Fibroblast of peridontal ligament (primary cell): ENCODE results near the gene PCDHGA11.
"Not testable (repeated sequence)": the region's sequence is repeated elsewhere in the genome, so short reads cannot be mapped to it uniquely, and the experiment has no call there.

ENCODE experiments used
- DNase-seq: peaks from one replicate; pipeline ENCODE4 v3.0.0-alpha.2; 2010; ENCODE audit errors: extremely low read depth

Gene PCDHGA11

DNA sequence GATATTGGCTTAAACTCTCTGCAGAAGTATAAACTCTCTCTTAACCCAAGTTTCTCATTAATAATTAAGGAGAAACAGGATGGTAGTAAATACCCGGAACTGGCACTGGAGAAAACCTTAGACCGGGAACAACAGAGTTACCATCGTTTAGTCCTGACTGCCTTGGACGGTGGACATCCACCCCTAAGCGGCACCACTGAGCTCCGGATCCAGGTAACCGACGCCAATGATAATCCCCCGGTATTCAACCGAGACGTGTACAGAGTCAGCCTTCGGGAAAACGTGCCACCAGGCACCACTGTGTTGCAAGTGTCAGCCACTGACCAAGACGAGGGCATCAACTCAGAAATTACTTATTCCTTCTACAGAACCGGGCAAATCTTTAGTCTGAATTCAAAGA, 22.2 kb upstream of the PCDHGA11 start:
- DNase-seq, result no peak

DNA sequence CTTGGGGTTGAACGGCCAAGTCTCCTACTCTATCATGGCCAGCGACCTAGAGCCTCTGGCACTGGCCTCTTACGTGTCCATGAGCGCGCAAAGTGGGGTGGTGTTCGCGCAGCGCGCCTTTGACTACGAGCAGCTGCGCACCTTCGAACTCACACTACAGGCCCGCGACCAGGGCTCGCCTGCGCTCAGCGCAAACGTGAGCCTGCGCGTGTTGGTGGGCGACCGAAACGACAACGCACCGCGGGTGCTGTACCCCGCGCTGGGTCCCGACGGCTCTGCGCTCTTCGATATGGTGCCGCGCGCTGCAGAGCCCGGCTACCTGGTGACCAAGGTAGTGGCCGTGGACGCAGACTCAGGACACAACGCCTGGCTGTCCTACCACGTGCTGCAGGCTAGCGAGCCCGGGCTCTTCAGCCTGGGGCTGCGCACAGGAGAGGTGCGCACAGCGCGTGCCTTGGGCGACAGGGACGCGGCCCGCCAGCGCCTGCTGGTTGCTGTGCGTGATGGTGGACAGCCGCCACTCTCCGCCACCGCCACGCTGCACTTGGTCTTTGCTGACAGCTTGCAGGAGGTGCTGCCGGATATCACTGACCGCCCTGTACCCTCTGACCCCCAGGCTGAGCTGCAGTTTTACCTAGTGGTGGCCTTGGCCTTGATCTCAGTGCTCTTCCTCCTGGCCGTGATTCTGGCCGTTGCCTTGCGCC, 21.1 kb upstream of the PCDHGA11 start:
- no peak for DNase-seq

DNA sequence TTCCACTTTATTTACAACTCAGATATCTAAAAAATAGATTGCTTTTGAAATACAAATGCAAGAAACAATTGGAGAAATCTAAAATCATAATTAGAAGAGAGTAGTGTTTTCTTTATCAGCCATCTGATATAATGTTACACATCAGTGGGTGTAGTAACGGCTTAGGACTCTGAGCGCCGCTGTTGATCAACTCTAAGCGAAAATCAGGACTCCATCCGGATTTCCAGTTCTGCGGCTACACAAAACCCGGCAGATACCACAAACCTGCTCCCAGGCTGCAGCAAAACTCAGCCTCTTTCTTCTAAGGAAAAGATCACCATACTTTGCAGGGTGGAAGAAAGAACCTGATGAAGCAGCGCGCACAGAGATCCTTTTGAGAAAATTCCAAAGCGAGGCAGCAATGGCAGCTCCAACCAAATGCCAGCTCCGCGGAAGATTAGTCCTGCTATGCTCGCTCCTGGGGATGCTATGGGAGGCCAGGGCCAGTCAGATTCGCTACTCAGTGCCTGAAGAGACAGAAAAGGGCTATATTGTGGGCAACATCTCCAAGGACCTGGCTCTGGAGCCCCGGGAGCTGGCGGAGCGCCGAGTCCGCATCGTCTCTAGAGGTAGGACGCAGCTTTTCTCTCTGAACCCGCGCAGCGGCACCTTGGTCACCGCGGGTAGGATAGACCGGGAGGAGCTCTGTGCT, 18.2 kb upstream of the PCDHGA11 start, which contains the start of gene PCDHGA9:
Gene PCDHGA9, plus strand, starts transcription at position 226 of the 691 bp plus-strand sequence. Its CDS starts 175 bp downstream, at position 401.
- peak; percentile 41 for DNase-seq

DNA sequence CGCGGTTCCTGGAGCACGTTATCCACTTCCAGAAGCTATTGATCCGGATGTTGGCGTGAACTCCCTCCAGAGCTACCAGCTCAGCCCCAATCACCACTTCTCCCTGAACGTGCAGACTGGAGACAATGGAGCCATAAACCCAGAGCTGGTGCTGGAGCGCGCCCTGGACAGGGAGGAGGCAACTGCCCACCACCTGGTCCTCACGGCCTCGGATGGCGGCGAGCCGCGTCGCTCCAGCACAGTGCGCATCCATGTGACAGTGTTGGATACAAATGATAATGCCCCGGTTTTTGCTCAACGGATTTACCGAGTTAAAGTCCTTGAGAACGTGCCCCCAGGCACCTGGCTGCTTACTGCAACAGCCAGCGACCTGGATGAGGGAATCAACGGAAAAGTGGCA, 17.5 kb upstream of the PCDHGA11 start:
- DNase-seq, result no peak

DNA sequence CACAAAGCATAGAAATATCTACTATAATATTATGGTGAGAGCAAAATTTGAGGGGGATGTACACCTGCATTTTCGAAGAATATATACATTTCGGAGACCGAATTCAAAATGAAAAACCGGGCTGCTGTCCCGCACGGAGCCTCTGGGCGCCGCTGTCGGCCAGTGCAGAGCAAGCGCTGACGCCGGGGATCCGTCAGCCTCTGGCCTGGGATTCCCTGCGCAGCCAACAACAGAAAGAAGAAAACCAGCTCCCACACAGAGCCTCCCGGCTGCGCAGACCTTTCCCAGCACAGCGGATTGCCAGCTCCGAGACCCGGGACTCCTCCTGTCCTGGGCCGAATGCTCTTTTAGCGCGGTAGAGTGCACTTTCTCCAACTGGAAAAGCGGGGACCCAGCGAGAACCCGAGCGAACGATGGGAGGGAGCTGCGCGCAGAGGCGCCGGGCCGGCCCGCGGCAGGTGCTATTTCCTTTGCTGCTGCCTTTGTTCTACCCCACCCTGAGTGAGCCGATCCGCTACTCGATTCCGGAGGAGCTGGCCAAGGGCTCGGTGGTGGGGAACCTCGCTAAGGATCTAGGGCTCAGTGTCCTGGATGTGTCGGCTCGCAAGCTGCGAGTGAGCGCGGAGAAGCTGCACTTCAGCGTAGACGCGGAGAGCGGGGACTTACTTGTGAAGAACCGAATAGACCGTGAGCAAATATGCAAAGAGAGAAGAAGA, 12.9 kb upstream of the PCDHGA11 start, which contains the start of gene PCDHGB6:
Gene PCDHGB6, plus strand, starts transcription at position 232 of the 716 bp plus-strand sequence. Its CDS starts 182 bp downstream, at position 414.
- DNase-seq, result peak; percentile 34

DNA sequence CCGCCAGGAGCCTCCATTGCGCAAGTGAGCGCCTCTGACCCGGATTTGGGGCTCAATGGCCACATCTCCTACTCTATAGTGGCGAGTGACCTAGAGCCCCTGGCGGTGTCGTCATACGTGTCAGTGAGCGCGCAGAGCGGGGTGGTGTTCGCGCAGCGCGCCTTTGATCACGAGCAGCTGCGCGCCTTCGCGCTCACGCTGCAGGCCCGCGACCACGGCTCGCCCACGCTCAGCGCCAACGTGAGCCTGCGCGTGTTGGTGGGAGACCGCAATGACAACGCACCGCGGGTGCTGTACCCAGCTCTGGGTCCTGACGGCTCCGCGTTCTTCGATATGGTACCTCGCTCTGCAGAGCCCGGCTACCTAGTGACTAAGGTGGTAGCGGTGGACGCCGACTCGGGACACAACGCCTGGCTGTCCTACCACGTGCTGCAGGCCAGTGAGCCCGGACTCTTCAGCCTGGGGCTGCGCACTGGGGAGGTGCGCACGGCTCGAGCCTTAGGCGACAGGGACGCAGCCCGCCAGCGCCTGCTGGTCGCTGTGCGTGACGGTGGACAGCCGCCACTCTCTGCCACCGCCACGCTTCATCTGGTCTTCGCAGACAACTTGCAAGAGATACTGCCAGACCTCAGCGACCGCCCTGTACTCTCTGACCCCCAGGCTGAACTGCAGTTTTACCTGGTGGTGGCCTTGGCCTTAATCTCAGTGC, 11.1 kb upstream of the PCDHGA11 start:
- DNase-seq, result no peak

DNA sequence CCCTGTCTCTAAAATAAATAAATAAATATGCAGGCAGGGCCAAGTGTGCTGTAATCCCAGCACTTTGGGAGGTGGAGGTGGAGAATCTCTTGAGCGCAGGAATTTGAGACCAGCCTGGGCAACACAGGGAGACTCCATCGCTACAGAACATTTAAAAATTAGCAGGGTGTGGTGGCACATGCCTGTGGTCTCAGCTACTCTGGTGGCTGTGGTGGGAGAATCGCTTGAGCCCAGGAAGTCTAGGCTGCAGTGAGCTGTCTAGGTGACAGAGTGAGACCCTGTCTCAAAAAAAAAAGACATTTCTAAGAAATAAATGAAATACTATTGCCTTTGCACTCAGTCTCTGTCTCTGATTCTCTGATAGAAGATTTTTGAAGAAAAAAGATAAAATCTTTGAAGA, 9.3 kb upstream of the PCDHGA11 start:
- no peak for DNase-seq

DNA sequence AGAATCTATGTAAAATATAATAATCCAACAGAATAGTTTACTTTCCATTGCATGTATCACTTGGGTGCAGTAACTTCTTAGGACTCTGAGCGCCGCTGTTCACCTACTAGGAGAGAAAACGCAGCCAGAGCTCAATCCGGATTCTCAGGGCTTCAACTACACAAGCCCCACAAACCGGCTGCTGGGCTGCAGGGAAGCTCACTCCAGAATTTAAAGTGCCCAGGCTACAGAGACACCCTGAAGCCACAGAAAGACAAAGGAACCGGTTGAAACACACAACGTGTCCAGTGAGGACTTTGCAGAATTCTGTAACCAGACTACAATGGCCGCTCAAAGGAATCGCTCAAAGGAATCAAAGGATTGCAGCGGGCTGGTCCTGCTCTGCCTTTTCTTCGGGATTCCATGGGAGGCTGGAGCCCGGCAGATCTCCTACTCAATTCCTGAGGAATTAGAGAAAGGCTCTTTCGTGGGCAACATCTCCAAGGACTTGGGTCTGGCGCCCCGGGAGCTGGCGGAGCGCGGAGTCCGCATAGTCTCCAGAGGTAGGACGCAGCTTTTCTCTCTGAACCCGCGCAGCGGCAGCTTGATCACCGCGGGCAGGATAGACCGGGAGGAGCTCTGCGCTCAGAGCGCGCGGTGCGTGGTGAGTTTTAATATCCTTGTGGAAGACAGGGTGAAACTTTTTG, 7.9 kb upstream of the PCDHGA11 start, which contains the start of gene PCDHGA10:
Gene PCDHGA10, plus strand, starts transcription at position 134 of the 686 bp plus-strand sequence. Its CDS starts 189 bp downstream, at position 323.
- peak; percentile 84 for DNase-seq

DNA sequence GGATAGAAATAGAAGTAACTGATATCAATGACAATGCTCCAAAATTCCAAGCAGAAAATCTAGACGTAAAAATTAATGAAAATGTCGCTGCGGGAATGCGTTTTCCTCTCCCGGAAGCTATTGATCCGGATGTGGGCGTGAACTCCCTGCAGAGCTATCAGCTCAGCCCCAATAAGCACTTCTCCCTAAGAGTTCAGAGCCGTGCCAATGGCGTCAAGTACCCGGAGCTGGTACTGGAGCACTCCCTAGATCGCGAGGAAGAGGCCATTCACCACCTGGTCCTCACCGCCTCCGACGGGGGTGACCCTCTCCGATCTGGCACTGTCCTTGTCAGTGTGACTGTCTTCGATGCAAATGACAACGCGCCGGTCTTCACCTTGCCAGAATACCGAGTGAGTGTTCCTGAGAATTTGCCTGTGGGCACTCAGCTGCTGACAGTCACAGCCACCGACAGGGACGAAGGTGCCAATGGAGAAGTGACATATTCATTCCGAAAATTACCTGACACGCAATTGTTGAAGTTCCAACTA, 7.2 kb upstream of the PCDHGA11 start:
- DNase-seq, result no peak

DNA sequence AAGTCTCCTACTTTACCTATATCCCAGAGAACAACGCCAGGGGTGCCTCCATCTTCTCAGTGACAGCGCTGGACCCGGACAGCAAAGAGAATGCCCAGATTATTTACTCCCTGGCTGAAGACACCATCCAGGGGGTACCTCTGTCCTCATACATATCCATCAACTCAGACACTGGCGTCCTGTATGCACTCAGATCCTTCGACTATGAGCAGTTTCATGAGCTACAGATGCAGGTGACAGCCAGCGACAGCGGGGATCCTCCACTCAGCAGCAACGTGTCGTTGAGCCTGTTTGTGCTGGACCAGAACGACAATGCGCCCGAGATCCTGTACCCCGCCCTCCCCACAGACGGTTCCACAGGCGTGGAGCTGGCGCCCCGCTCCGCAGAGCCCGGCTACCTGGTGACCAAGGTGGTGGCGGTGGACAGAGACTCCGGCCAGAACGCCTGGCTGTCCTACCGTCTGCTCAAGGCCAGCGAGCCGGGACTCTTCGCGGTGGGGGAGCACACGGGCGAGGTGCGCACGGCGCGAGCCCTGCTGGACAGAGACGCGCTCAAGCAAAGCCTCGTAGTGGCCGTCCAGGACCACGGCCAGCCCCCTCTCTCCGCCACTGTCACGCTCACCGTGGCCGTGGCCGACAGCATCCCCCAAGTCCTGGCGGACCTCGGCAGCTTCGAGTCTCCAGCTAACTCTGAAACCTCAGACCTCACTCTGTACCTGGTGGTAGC, 6.1 kb upstream of the PCDHGA11 start:
- not testable (repeated sequence) for DNase-seq

DNA sequence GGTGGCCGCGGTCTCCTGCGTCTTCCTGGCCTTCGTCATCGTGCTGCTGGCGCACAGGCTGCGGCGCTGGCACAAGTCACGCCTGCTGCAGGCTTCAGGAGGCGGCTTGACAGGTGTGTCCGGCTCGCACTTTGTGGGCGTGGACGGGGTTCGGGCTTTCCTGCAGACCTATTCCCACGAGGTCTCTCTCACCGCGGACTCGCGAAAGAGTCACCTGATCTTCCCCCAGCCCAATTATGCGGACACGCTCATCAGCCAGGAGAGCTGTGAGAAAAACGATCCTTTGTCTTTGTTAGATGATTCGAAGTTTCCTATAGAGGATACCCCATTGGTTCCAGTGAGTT, 5.6 kb upstream of the PCDHGA11 start:
- DNase-seq, result not testable (repeated sequence)

DNA sequence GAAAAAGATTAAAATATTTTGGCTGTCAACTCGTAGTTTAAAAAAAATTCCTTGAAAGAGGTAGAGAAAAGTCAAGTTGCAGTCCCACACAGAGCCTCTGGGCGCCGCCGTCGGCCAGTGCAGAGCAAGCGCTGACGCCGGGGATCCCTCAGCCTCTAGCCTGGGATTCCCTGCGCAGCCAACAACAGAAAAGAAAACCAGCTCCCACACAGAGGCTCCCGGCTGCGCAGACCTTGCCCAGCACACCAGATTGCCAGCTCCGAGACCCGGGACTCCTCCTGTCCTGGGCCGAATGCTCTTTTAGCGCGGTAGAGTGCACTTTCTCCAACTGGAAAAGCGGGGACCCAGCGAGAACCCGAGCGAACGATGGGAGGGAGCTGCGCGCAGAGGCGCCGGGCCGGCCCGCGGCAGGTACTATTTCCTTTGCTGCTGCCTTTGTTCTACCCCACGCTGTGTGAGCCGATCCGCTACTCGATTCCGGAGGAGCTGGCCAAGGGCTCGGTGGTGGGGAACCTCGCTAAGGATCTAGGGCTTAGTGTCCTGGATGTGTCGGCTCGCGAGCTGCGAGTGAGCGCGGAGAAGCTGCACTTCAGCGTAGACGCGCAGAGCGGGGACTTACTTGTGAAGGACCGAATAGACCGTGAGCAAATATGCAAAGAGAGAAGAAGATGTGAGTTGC, 3.2 kb upstream of the PCDHGA11 start, which contains the start of gene PCDHGB7:
Gene PCDHGB7, plus strand, starts transcription at position 184 of the 679 bp plus-strand sequence. Its CDS starts 183 bp downstream, at position 367.
- DNase-seq, result peak; percentile 76

DNA sequence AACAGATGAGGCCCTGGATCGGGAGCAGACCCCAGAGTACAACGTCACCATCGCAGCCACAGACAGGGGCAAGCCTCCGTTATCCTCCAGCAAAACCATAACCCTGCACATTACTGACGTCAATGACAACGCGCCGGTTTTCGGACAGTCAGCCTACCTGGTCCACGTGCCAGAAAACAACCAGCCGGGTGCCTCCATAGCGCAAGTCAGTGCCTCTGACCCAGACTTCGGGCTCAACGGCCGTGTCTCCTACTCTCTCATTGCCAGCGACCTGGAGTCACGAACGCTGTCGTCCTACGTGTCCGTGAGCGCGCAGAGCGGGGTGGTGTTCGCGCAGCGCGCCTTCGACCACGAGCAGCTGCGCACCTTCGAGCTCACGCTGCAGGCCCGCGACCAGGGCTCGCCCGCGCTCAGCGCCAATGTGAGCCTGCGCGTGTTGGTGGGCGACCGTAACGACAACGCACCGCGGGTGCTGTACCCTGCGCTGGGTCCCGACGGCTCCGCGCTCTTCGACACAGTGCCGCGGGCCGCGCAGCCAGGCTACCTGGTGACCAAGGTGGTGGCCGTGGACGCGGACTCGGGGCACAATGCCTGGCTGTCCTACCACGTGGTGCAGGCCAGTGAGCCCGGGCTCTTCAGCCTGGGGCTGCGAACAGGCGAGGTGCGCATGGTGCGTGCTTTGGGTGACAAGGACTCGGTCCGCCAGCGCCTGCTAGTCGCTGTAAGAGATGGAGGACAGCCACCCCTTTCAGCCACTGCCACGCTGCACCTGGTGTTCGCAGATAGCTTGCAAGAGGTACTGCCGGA, 1.6 kb upstream of the PCDHGA11 start:
- no peak for DNase-seq

DNA sequence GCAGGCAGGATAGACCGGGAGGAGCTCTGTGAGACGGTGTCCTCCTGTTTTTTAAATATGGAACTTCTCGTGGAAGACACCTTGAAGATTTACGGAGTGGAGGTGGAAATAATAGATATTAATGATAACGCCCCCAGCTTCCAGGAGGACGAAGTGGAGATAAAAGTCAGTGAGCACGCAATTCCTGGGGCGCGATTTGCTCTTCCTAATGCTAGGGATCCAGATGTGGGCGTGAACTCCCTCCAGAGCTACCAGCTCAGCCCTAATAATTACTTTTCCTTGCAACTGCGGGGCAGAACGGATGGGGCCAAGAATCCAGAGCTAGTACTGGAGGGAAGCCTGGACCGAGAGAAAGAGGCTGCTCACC, 621 bp downstream of the PCDHGA11 start:
- DNase-seq, result no peak

DNA sequence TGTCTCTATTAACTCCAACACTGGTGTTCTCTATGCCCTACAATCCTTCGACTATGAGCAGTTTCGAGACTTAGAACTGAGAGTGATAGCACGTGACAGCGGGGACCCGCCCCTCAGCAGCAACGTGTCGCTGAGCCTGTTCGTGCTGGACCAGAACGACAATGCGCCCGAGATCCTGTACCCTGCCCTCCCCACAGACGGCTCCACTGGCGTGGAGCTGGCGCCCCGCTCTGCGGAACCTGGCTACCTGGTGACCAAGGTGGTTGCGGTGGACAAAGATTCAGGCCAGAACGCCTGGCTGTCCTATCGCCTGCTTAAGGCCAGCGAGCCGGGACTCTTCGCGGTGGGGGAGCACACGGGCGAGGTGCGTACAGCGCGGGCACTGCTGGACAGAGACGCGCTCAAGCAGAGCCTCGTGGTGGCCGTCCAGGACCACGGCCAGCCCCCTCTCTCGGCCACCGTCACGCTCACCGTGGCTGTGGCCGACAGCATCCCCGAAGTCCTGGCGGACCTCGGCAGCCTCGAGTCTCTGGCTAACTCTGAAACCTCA, 2.0 kb downstream of the PCDHGA11 start:
- no peak for DNase-seq

DNA sequence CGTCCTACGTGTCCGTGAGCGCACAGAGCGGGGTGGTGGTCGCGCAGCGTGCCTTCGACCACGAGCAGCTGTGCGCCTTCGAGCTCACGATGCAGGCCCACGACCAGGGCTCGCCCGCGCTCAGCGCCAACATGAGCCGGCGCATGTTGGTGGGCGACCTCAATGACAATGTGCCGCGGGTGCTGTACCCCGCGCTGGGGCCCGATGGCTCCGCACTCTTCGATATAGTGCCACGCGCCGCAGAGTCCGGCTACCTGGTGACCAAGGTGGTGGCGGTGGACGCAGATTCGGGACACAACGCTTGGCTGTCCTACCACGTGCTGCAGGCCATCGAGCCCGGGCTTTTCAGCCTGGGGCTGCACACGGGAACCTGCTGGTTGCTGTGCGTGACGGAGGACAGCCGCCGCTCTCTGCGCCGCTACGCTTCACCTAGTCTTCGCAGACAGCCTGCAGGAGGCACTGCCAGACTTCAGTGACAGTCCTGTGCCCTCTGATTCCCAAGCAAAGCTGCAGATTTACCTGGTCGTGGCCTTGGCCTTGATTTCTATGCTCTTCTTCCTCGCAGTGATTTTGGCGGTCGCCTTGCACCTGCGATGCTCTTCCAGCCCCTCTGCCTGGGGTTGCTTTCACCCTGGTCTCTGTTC, 7.1 kb downstream of the PCDHGA11 start:
- DNase-seq, result no peak

DNA sequence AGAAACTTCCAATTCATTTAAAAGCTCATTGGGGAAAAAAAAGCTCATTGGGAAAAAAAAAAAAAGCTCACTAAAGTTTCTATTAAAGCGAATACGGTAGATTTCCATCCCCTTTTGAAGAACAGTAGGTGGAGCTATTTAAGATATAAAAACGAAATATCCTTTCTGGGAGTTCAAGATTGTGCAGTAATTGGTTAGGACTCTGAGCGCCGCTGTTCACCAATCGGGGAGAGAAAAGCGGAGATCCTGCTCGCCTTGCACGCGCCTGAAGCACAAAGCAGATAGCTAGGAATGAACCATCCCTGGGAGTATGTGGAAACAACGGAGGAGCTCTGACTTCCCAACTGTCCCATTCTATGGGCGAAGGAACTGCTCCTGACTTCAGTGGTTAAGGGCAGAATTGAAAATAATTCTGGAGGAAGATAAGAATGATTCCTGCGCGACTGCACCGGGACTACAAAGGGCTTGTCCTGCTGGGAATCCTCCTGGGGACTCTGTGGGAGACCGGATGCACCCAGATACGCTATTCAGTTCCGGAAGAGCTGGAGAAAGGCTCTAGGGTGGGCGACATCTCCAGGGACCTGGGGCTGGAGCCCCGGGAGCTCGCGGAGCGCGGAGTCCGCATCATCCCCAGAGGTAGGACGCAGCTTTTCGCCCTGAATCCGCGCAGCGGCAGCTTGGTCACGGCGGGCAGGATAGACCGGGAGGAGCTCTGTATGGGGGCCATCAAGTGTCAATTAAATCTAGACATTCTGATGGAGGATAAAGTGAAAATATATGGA, 9.7 kb downstream of the PCDHGA11 start, which contains the start of gene PCDHGA12:
Gene PCDHGA12, plus strand, starts transcription at position 176 of the 782 bp plus-strand sequence. Its CDS starts 253 bp downstream, at position 429.
- peak; percentile 88 for DNase-seq
